ENCODE results near the gene MLN.

GRCh38 chr6:33779290-33779689, 24.5 kb downstream of the MLN start:
- TF ChIP-seq CTCF (IDR thresholded peaks at IDR 0.05) (no peak), EZH2 (IDR thresholded peaks at IDR 0.05; ENCODE audit: borderline replicate concordance, insufficient read depth, low read depth, low read length, poor library complexity, severe bottlenecking) (no peak)

Data from B cell (primary cell).